ENCODE measurements around the gene DHX35. TPM values are rescaled to one million over a fixed set of nuclear protein-coding genes. Genes with fewer than 3 reads are reported as not detected.

Gene DHX35
- total RNA-seq, 2 experiments from 2014 or later: 13.0 to 15.6 TPM

DNA sequence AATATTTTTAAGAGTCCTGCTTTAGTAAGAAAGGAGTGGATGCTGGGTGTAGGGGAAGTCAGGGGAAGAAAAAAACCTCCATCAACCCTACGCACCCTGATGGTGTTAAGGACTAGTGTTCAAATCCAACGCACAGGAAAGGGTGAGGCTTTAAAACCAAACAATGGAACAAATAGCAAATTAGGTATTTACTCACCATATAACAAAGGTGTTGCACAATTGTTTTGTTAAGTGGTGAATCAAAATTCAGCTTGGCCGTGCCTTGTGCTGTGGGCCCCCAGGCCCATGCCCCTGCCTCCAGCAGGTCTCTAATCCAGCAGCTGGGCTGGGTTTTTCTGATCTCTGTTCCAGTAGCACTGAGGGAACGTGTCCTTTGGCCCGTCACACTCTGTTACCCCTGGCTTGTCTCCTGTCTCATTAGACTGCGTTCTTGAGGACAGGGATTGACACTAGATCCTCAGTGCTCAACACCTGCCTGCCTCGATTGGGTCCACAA is 24.1 kb upstream of the DHX35 start:
- intact Hi-C loops (cut with micrococcal nuclease; ENCODE audit: unreplicated experiment): no loop called here

GRCh38 chr20:38939686-38940085 is 22.5 kb upstream of the DHX35 start:
- no peaks in the 10 kb centered on the region for H3K9me2 ChIP-seq (ENCODE audit: insufficient read depth, low read length)
- no peak overlapping the region for H3K4me2 ChIP-seq (ENCODE audit: low read length)
- H3K9me3 ChIP-seq (ENCODE audit: low read length): no peaks in the 10 kb centered on the region
- no TSS peak for BruUV-seq (replicated peaks)
- POLR2A ChIA-PET: no interaction called here
- H3K4me3 ChIP-seq (ENCODE audit: low read depth, low read length, poor library complexity, severe bottlenecking): no peak overlapping the region
- no peak overlapping the region for H3K27ac ChIP-seq (ENCODE audit: low read depth, low read length, poor library complexity, severe bottlenecking)
- TF ChIP-seq CTCF (conservative IDR thresholded peaks at IDR 0.05; ENCODE audit: low read length) (no peak), EZH2phosphoT487 (IDR thresholded peaks at IDR 0.05; ENCODE audit: borderline replicate concordance, low read depth, low read length) (no peak)
- H3K4me1 ChIP-seq (ENCODE audit: insufficient read depth, low read length, poor library complexity, severe bottlenecking): peaks cover 3% of the 10 kb centered on the region
- H3K36me3 ChIP-seq (ENCODE audit: insufficient read depth, low read length): peaks cover 98% of the 10 kb centered on the region
- intact Hi-C loops (cut with micrococcal nuclease; ENCODE audit: unreplicated experiment): no loop called here
- H4K20me1 ChIP-seq (ENCODE audit: insufficient read depth, low read length): peaks cover 54% of the 10 kb centered on the region
- CTCF ChIA-PET (ENCODE audit: unreplicated experiment): no interaction called here
- H3K79me2 ChIP-seq (ENCODE audit: insufficient read depth, low read depth, low read length): peaks cover 75% of the 10 kb centered on the region
- no peak overlapping the region for H2AFZ ChIP-seq (ENCODE audit: low read length)
- no peak for DNase-seq (ENCODE audit: low spot score)

More for the DNA sequence above, 24.1 kb upstream of the DHX35 start:
- no peak for TF ChIP-seq EZH2phosphoT487 (IDR thresholded peaks at IDR 0.05; ENCODE audit: borderline replicate concordance, low read depth, low read length)
- TF ChIP-seq CTCF (conservative IDR thresholded peaks at IDR 0.05; ENCODE audit: low read length): no peak
- Histone ChIP-seq H3K9me2 (ENCODE audit: insufficient read depth, low read length) (no peaks in the 10 kb centered on the region), H4K20me1 (ENCODE audit: insufficient read depth, low read length) (peaks cover 51% of the 10 kb centered on the region), H3K79me2 (ENCODE audit: insufficient read depth, low read depth, low read length) (peaks cover 86% of the 10 kb centered on the region), H3K4me2 (ENCODE audit: low read length) (no peak overlapping the region), H2AFZ (ENCODE audit: low read length) (no peak overlapping the region), H3K4me1 (ENCODE audit: insufficient read depth, low read length, poor library complexity, severe bottlenecking) (peaks cover 4% of the 10 kb centered on the region), H3K4me3 (ENCODE audit: low read depth, low read length, poor library complexity, severe bottlenecking) (no peak overlapping the region), H3K27ac (ENCODE audit: low read depth, low read length, poor library complexity, severe bottlenecking) (no peak overlapping the region), H3K36me3 (ENCODE audit: insufficient read depth, low read length) (peaks cover 99% of the 10 kb centered on the region), H3K9me3 (ENCODE audit: low read length) (no peaks in the 10 kb centered on the region)
- POLR2A ChIA-PET: interaction anchor here (0.5 kb wide), 1 partner anchor 138 kb away, joined by 3 read pairs; no protein-coding TSS in a partner anchor
- no TSS peak for BruUV-seq (replicated peaks)
- CTCF ChIA-PET (ENCODE audit: unreplicated experiment): no interaction called here
- no peak for DNase-seq (ENCODE audit: low spot score)

GRCh38 chr20:38940644-38941043 is 21.5 kb upstream of the DHX35 start:
- Histone ChIP-seq H3K27ac (ENCODE audit: low read depth, low read length, poor library complexity, severe bottlenecking) (no peak overlapping the region), H3K9me3 (ENCODE audit: low read length) (no peaks in the 10 kb centered on the region), H3K4me1 (ENCODE audit: insufficient read depth, low read length, poor library complexity, severe bottlenecking) (peaks cover 3% of the 10 kb centered on the region), H4K20me1 (ENCODE audit: insufficient read depth, low read length) (peaks cover 47% of the 10 kb centered on the region), H3K9me2 (ENCODE audit: insufficient read depth, low read length) (no peaks in the 10 kb centered on the region), H2AFZ (ENCODE audit: low read length) (no peak overlapping the region), H3K79me2 (ENCODE audit: insufficient read depth, low read depth, low read length) (peaks cover 66% of the 10 kb centered on the region), H3K4me2 (ENCODE audit: low read length) (no peak overlapping the region), H3K36me3 (ENCODE audit: insufficient read depth, low read length) (peaks cover 97% of the 10 kb centered on the region), H3K4me3 (ENCODE audit: low read depth, low read length, poor library complexity, severe bottlenecking) (no peak overlapping the region)
- ChIA-PET CTCF (ENCODE audit: unreplicated experiment) (interaction anchor here (0.8 kb wide), 1 partner anchor 11 kb away, joined by 3 read pairs; no protein-coding TSS in a partner anchor), POLR2A (interaction anchor here (0.9 kb wide), 1 partner anchor 21 kb away, joined by 3 read pairs; no protein-coding TSS in a partner anchor)
- BruUV-seq (replicated peaks): no TSS peak
- no peak for DNase-seq (ENCODE audit: low spot score)
- intact Hi-C loops (cut with micrococcal nuclease; ENCODE audit: unreplicated experiment): no loop called here
- TF ChIP-seq CTCF (conservative IDR thresholded peaks at IDR 0.05; ENCODE audit: low read length) (no peak), EZH2phosphoT487 (IDR thresholded peaks at IDR 0.05; ENCODE audit: borderline replicate concordance, low read depth, low read length) (no peak)
